Tibial nerve (tissue), 3 donors: Measurements from ENCODE around the gene SLC4A7.

Source experiments
- POLR2A ChIP-seq, 2 donors: fragments of 450-650 bp; IDR thresholded peaks; one replicate each; pipeline ENCODE4 v1.6.1; 2017; ENCODE audit warnings: antibody characterized with exemption in 2 of 2, mild to moderate bottlenecking in 2 of 2, moderate library complexity in 2 of 2
- TF ChIP-seq, protein P1 (sequence below), 5 experiments: fragments of 200-600 bp in 3 of 5; fragments of 450-650 bp in 2 of 5; sonication (generic) in 3 of 5; IDR thresholded peaks; one replicate each; pipeline ENCODE4 v1.5.1; 2016 to 2019; ENCODE audit warnings: antibody characterized with exemption in 5 of 5, mild to moderate bottlenecking in 3 of 5, moderate library complexity in 2 of 5

DNA sequence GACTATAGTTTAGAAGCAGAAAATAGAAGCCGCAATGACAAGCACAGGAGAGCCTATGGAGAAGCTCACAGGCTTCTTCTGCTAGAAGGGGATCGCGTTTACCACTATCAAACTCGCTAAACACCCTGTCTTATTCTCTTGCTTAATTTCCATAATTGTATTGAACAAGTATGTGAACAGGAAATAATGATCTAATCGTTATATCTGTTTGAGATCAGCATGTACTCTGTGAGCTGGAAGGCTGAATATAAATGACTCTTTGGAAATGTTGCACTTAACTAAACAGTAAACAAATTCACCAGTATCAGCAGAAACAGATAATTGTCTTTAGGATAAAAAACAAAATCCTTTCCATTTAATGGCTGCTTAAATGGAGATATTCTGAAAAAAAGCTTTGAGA is 130.0 kb downstream of the SLC4A7 start:
- TF ChIP-seq POLR2A (IDR thresholded peaks at IDR 0.05) = no peak
- TF ChIP-seq, protein P1, sequence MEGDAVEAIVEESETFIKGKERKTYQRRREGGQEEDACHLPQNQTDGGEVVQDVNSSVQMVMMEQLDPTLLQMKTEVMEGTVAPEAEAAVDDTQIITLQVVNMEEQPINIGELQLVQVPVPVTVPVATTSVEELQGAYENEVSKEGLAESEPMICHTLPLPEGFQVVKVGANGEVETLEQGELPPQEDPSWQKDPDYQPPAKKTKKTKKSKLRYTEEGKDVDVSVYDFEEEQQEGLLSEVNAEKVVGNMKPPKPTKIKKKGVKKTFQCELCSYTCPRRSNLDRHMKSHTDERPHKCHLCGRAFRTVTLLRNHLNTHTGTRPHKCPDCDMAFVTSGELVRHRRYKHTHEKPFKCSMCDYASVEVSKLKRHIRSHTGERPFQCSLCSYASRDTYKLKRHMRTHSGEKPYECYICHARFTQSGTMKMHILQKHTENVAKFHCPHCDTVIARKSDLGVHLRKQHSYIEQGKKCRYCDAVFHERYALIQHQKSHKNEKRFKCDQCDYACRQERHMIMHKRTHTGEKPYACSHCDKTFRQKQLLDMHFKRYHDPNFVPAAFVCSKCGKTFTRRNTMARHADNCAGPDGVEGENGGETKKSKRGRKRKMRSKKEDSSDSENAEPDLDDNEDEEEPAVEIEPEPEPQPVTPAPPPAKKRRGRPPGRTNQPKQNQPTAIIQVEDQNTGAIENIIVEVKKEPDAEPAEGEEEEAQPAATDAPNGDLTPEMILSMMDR (IDR thresholded peaks at IDR 0.05) = no peak
